GM12865 (cell line): ENCODE data around the gene LRRN2.

Experiments
- DNase-seq: peaks from one replicate; pipeline ENCODE4 v3.0.0; 2010; ENCODE audit warnings: low read depth
- H3K4me3 ChIP-seq: 2 replicates; pipeline ENCODE4 v1.5.1; 2011; ENCODE audit warnings: mild to moderate bottlenecking, low read depth, low read length, control low read depth
- CTCF ChIP-seq: IDR thresholded peaks from 2 replicates; pipeline ENCODE4 v1.5.1; 2011; ENCODE audit warnings: low read length, control low read depth, low read depth, inconsistent platforms; ENCODE audit not compliant: insufficient read depth; ENCODE audit errors: missing control alignments

The LRRN2 gene

GRCh38 chr1:204680461-204680860, 5.1 kb downstream of the LRRN2 start:
- no peak overlapping the region for H3K4me3 ChIP-seq
- no peak for TF ChIP-seq CTCF
- no peak for DNase-seq

GRCh38 chr1:204680051-204680450, 5.5 kb downstream of the LRRN2 start:
- TF ChIP-seq CTCF = no peak
- no peak overlapping the region for H3K4me3 ChIP-seq
- DNase-seq = no peak

- TF ChIP-seq CTCF = no peak
- no peak overlapping the region for H3K4me3 ChIP-seq
- no peak for DNase-seq
These were observed 6.6 kb downstream of the LRRN2 start for GRCh38 chr1:204678721-204679475.

- DNase-seq = no peak
These were observed 7.7 kb downstream of the LRRN2 start for GRCh38 chr1:204677864-204678263.

GRCh38 chr1:204676043-204676442, 9.5 kb downstream of the LRRN2 start:
- DNase-seq = no peak
- TF ChIP-seq CTCF = no peak
- no peak overlapping the region for H3K4me3 ChIP-seq

More at GRCh38 chr1:204677864-204678263, 7.7 kb downstream of the LRRN2 start:
- TF ChIP-seq CTCF = no peak
- no peak overlapping the region for H3K4me3 ChIP-seq

GRCh38 chr1:204673909-204674649, 11.5 kb downstream of the LRRN2 start:
- DNase-seq = no peak
- no peak for TF ChIP-seq CTCF
- H3K4me3 ChIP-seq = no peak overlapping the region
